Stomach (tissue), 4 donors: ENCODE results near the gene ITGAE.

Experiments used
- CTCF ChIP-seq, 7 experiments: fragments of 450-650 bp in 4 of 7; fragments of 200-600 bp in 3 of 7; sonication (generic) in 3 of 7; IDR thresholded peaks; one replicate each; pipeline ENCODE4 v1.5.1; 2016 to 2019; ENCODE audit warnings: antibody characterized with exemption in 7 of 7, control low read depth in 2 of 7, mild to moderate bottlenecking in 1 of 7
- EP300 ChIP-seq: sonication (generic); formaldehyde crosslinking; IDR thresholded peaks from one replicate; pipeline ENCODE4 v1.6.1; 2017; ENCODE audit warnings: antibody characterized with exemption
- POLR2A ChIP-seq, 4 donors: fragments of 450-650 bp; IDR thresholded peaks; one replicate each; pipeline ENCODE4 v1.6.1; 2016; ENCODE audit warnings: antibody characterized with exemption in 4 of 4, control low read depth in 2 of 4, mild to moderate bottlenecking in 1 of 4, moderate library complexity in 1 of 4
- POLR2AphosphoS5 ChIP-seq, 3 donors: sonication (generic); formaldehyde crosslinking; IDR thresholded peaks; one replicate each; pipeline ENCODE4 v1.6.1; 2016; ENCODE audit warnings: antibody characterized with exemption in 3 of 3

DNA sequence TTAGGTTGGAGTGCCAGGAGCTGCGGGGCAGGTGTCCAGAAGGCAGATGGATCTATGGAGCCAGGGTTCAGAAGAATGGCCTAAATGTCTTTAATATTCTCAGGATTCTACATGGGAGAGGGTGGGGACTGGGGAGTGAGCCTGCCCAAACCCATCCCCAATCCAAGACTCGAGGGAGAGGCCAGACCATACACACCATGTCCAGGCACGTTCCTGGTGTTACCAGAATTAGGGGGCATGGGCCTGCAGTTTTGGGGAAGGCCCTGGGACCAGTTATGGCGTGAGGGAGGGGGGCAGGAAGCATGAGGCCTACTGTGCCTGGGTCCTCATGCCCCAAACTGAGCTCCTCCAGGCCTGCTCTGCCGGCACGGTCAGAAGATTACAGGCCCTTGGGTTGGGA, 134.5 kb downstream of the ITGAE start:
- TF ChIP-seq CTCF (IDR thresholded peaks at IDR 0.05): no peak
- no peak for TF ChIP-seq EP300
- TF ChIP-seq POLR2A (IDR thresholded peaks at IDR 0.05): no peak
- no peak for TF ChIP-seq POLR2AphosphoS5 (IDR thresholded peaks at IDR 0.05)
